Ascending aorta (tissue), 2 donors: Measurements from ENCODE around the gene GPX2. TPM values are rescaled to one million over a fixed set of nuclear protein-coding genes. Genes with fewer than 3 reads are reported as not detected.

Experiments used
- DNase-seq, 2 donors: peaks; one replicate each; pipeline ENCODE4 v3.0.0-alpha.2; 2019; ENCODE audit warnings: low spot score in 2 of 2
- H3K27ac ChIP-seq, 2 donors: fragments of 200-600 bp; sonication (generic); one replicate each; pipeline ENCODE4 v1.5.1; 2016 to 2017; ENCODE audit warnings: mild to moderate bottlenecking in 1 of 2
- H3K27me3 ChIP-seq: fragments of 200-600 bp; sonication (generic); one replicate; pipeline ENCODE4 v1.5.1; 2017
- H3K36me3 ChIP-seq, 2 donors: fragments of 200-600 bp; sonication (generic); one replicate each; pipeline ENCODE4 v1.5.1; 2016
- H3K4me1 ChIP-seq, 2 donors: fragments of 200-600 bp; sonication (generic); one replicate each; pipeline ENCODE4 v1.5.1; 2016 to 2017; ENCODE audit warnings: mild to moderate bottlenecking in 1 of 2
- H3K4me3 ChIP-seq, 2 donors: fragments of 200-600 bp; sonication (generic); one replicate each; pipeline ENCODE4 v1.5.1; 2016 to 2017; ENCODE audit warnings: mild to moderate bottlenecking in 1 of 2
- H3K9me3 ChIP-seq, 2 donors: fragments of 200-600 bp; sonication (generic); one replicate each; pipeline ENCODE4 v1.5.1; 2016
- CTCF ChIP-seq, 3 experiments: fragments of 200-600 bp in 2 of 3; fragments of 450-650 bp in 1 of 3; sonication (generic) in 2 of 3; IDR thresholded peaks; one replicate each; pipeline ENCODE4 v1.5.1; 2016 to 2019; ENCODE audit warnings: antibody characterized with exemption in 3 of 3, mild to moderate bottlenecking in 1 of 3, moderate library complexity in 1 of 3
- intact Hi-C: fragments of 100-400 bp; cut with DNase I; formaldehyde crosslinking; loops from one replicate; pipeline ENCODE4 v1.15.1; 2023
- total RNA-seq: library from RNA; depleted of rRNA; stranded (reverse); fragments of >200 nt; gene quantifications from one replicate; pipeline ENCODE4 v1.1.0, GENCODE V29; 2016

Gene GPX2
- total RNA-seq, 1 donor from 2014 or later: not detected

- H3K4me3 ChIP-seq: no peak overlapping the region
- DNase-seq: peak in 1 of 2 donors; percentile 5
- no peak overlapping the region for H3K27ac ChIP-seq
- H3K9me3 ChIP-seq: no peaks in the 10 kb centered on the region
- H3K36me3 ChIP-seq: peaks cover 3 to 19% of the 10 kb centered on the region in 2 donors
- TF ChIP-seq CTCF (IDR thresholded peaks at IDR 0.05): no peak
- no peaks in the 10 kb centered on the region for H3K27me3 ChIP-seq
- H3K4me1 ChIP-seq: no peaks in the 10 kb centered on the region
- intact Hi-C loops: no loop called here
These were observed 2.3 kb upstream of the GPX2 start for GRCh38 chr14:64944861-64945260.

- intact Hi-C loops: no loop called here
These were observed 1.5 kb upstream of the GPX2 start for GRCh38 chr14:64944041-64944440.

GRCh38 chr14:64943556-64943955 is 1.0 kb upstream of the GPX2 start:
- Histone ChIP-seq H3K36me3 (peaks cover 3 to 19% of the 10 kb centered on the region in 2 donors), H3K4me1 (no peaks in the 10 kb centered on the region), H3K9me3 (no peaks in the 10 kb centered on the region), H3K27me3 (no peaks in the 10 kb centered on the region), H3K27ac (no peak overlapping the region), H3K4me3 (no peak overlapping the region)
- DNase-seq: peak in 1 of 2 donors; percentile 41
- intact Hi-C loops: no loop called here
- TF ChIP-seq CTCF (IDR thresholded peaks at IDR 0.05): no peak

More at GRCh38 chr14:64944041-64944440, 1.5 kb upstream of the GPX2 start:
- Histone ChIP-seq H3K36me3 (peaks cover 3 to 19% of the 10 kb centered on the region in 2 donors), H3K4me3 (no peak overlapping the region), H3K4me1 (no peaks in the 10 kb centered on the region), H3K27me3 (no peaks in the 10 kb centered on the region), H3K9me3 (no peaks in the 10 kb centered on the region), H3K27ac (no peak overlapping the region)
- peak in 1 of 2 donors; percentile 30 for DNase-seq
- no peak for TF ChIP-seq CTCF (IDR thresholded peaks at IDR 0.05)

DNA sequence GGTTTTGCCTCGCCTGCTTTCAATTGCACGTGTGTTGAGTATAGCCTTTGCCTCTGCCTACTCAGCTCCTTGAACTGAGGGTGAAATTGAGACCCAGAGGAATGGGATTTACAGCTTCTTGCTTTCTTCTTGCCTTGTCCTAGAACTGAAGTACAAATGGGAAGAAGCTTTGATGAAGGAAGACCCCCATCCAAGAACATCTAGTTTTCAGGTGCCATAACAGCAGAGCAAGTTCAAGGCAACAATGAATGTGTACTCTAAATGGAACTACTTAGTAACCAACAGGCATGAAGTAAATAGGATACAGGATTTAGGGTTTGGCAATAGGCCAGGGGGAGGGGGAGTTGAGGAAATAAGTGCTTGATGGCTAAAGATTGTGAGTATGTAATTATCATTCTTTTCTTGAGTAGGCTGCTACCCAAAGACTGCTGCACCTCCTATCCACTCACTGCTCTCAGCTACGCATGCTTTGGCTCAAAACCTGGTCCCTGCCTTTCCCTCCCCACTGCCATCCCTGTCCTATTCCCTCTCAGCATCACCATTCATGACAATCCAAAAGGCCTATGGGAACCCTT is 2.1 kb downstream of the GPX2 start:
- H3K27ac ChIP-seq: no peak overlapping the region
- peaks cover 0 to 6% of the 10 kb centered on the region in 2 donors for H3K4me1 ChIP-seq
- H3K4me3 ChIP-seq: no peak overlapping the region
- H3K9me3 ChIP-seq: no peaks in the 10 kb centered on the region
- DNase-seq: no peak
- intact Hi-C loops: no loop called here
- no peaks in the 10 kb centered on the region for H3K27me3 ChIP-seq
- no peak for TF ChIP-seq CTCF (IDR thresholded peaks at IDR 0.05)
- peaks cover under 1 to 12% of the 10 kb centered on the region in 2 donors for H3K36me3 ChIP-seq

GRCh38 chr14:64939817-64940190 is 2.7 kb downstream of the GPX2 start:
- Histone ChIP-seq H3K27me3 (no peaks in the 10 kb centered on the region), H3K27ac (no peak overlapping the region), H3K9me3 (no peaks in the 10 kb centered on the region), H3K4me1 (peaks cover 0 to 9% of the 10 kb centered on the region in 2 donors), H3K4me3 (no peak overlapping the region), H3K36me3 (peaks cover 0 to 12% of the 10 kb centered on the region in 2 donors)
- intact Hi-C loops: loop anchor here (5.0 kb wide), 1 partner anchor 48 kb away; no protein-coding TSS in a partner anchor
- no peak for TF ChIP-seq CTCF (IDR thresholded peaks at IDR 0.05)
- no peak for DNase-seq
